ENCODE data around the gene HSD17B7. TPM values are rescaled to one million over a fixed set of nuclear protein-coding genes. Genes with fewer than 3 reads are reported as not detected.
A peak's percentile ranks its signal among the peaks of the same experiment; 100 is the strongest.

The HSD17B7 gene
- total and polyA plus RNA-seq, 2 of the 8 experiments (the other 6 are each of a cell fraction or from before 2014, with no cell fraction given): 31.0 to 37.8 TPM

GRCh38 chr1:162861101-162861500, 70.6 kb downstream of the HSD17B7 start, which contains the start of gene CCDC190:
Gene CCDC190 (minus strand): TSS chr1:162861175. CDS start chr1:162859646, 1,529 bp downstream.
- Histone ChIP-seq H3K27ac (ENCODE audit: low read depth, low read length) (no peak within 1 kb of the TSS), H4K5ac (ENCODE audit: insufficient read length, low read depth, low read length) (no peak within 1 kb of the TSS), H2AK5ac (ENCODE audit: low read depth, low read length) (no peak within 1 kb of the TSS), H3K18ac (ENCODE audit: extremely low read depth, low read length) (no peak within 1 kb of the TSS), H3K4ac (replicated peaks; ENCODE audit: insufficient read length, low read depth, low read length) (no peak within 1 kb of the TSS), H3K36me3 (ENCODE audit: control insufficient read depth in 2 of 4, insufficient read depth in 4 of 4, low read length in 3 of 4) (no peaks in the 10 kb centered on the region), H2AFZ (ENCODE audit: low read length) (peak within 1 kb of the TSS; percentile 93; the same call in 1 of the 2 replicates), H2BK5ac (ENCODE audit: low read depth, low read length) (no peak within 1 kb of the TSS), H4K8ac (ENCODE audit: extremely low read depth, insufficient read depth, low read length) (no peak within 1 kb of the TSS), H2BK15ac (ENCODE audit: low read length) (no peak within 1 kb of the TSS), H2BK20ac (ENCODE audit: low read length) (no peak within 1 kb of the TSS), H3K4me2 (ENCODE audit: insufficient read depth in 1 of 2, low read depth in 2 of 2, low read length in 2 of 2) (no peak within 1 kb of the TSS), H3K79me2 (ENCODE audit: control insufficient read depth in 1 of 2, insufficient read depth in 2 of 2, low read length in 2 of 2) (no peaks in the 10 kb centered on the region), H3K4me3 (ENCODE audit: extremely low read depth in 1 of 4, insufficient read depth in 2 of 4, low read depth in 3 of 4, low read length in 4 of 4) (no peak within 1 kb of the TSS), H3K79me1 (ENCODE audit: low read depth, low read length) (no peaks in the 10 kb centered on the region), H4K20me1 (replicated peaks in 1 of 2; ENCODE audit: control insufficient read depth in 1 of 2, insufficient read depth in 2 of 2, low read length in 2 of 2) (no peaks in the 10 kb centered on the region), H3K4me1 (replicated peaks in 1 of 4; ENCODE audit: control insufficient read depth in 3 of 4, insufficient read depth in 4 of 4, low read length in 3 of 4) (no peaks in the 10 kb centered on the region), H3K56ac (replicated peaks; ENCODE audit: insufficient read length, low read depth, low read length) (no peak within 1 kb of the TSS), H3K9me3 (ENCODE audit: insufficient read depth in 2 of 2, low read depth in 1 of 2, low read length in 1 of 2) (no peaks in the 10 kb centered on the region), H3K23ac (ENCODE audit: insufficient read length) (no peak within 1 kb of the TSS), H3K14ac (ENCODE audit: insufficient read length) (no peak within 1 kb of the TSS), H2BK120ac (replicated peaks; ENCODE audit: low read depth, low read length) (no peak within 1 kb of the TSS), H2BK12ac (ENCODE audit: low read depth, low read length) (no peak within 1 kb of the TSS), H3K23me2 (ENCODE audit: low read depth, low read length) (no peaks in the 10 kb centered on the region), H3K27me3 (replicated peaks in 1 of 4; ENCODE audit: control insufficient read depth in 3 of 4, extremely low read depth in 1 of 4, insufficient read depth in 3 of 4, low read length in 3 of 4) (no peaks in the 10 kb centered on the region), H4K91ac (replicated peaks; ENCODE audit: insufficient read length, low read length) (no peak within 1 kb of the TSS), H3K9ac (replicated peaks in 1 of 4; ENCODE audit: extremely low read depth in 1 of 4, low read depth in 3 of 4, low read length in 3 of 4) (no peak within 1 kb of the TSS)
- WGBS, 2 experiments (ENCODE audit: extremely low coverage in 1 of 2, insufficient coverage in 1 of 2, insufficient read length in 1 of 2, insufficient replicate concordance in 2 of 2, low coverage in 1 of 2, low lambda C conversion rate in 2 of 2, missing lambda C conversion rate in 1 of 2): 86% methylated on average over 4 of the region's 4 CpGs; no CpG with 5 or more reads in 1 of the 2 experiments
- no peak for FAIRE-seq
- POLR2A ChIA-PET (ENCODE audit: partially characterized antibody): no interaction called here
- no peak for DNase-seq (ENCODE audit: low read depth in 1 of 2, low spot score in 2 of 2)
- CTCF ChIA-PET (ENCODE audit: partially characterized antibody): interaction anchor here (0.6 to 4.8 kb wide), 9 partner anchors 8 to 1871 kb away, joined by 3 to 25 read pairs (median 5); partner anchors contain the start of gene RGS4
- TF ChIP-seq, protein P1, sequence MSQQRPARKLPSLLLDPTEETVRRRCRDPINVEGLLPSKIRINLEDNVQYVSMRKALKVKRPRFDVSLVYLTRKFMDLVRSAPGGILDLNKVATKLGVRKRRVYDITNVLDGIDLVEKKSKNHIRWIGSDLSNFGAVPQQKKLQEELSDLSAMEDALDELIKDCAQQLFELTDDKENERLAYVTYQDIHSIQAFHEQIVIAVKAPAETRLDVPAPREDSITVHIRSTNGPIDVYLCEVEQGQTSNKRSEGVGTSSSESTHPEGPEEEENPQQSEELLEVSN (IDR thresholded peaks at IDR 0.05): no peak
- no peak for TF ChIP-seq NANOG (IDR thresholded peaks at IDR 0.05; ENCODE audit: insufficient read depth, low read depth, low read length, poor library complexity, severe bottlenecking)
- TF ChIP-seq RXRA (IDR thresholded peaks at IDR 0.05; ENCODE audit: insufficient read depth, low read depth, low read length): no peak
- TF ChIP-seq EZH2 (IDR thresholded peaks at IDR 0.05; ENCODE audit: low read depth, low read length, severe bottlenecking): no peak
- TF ChIP-seq, protein P2, sequence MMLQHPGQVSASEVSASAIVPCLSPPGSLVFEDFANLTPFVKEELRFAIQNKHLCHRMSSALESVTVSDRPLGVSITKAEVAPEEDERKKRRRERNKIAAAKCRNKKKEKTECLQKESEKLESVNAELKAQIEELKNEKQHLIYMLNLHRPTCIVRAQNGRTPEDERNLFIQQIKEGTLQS (IDR thresholded peaks at IDR 0.05; ENCODE audit: insufficient read depth, low read depth, low read length): no peak
- TF ChIP-seq POLR2AphosphoS5 (IDR thresholded peaks at IDR 0.05; ENCODE audit: low read depth, low read length): no peak
- no peak for TF ChIP-seq TBP (IDR thresholded peaks at IDR 0.05; ENCODE audit: low read depth, low read length)
- TF ChIP-seq ATF2 (IDR thresholded peaks at IDR 0.05; ENCODE audit: low read length): no peak
- TF ChIP-seq SAP30 (IDR thresholded peaks at IDR 0.05; ENCODE audit: insufficient read depth, insufficient replicate concordance, low read length): no peak
- no peak for TF ChIP-seq SUZ12 (IDR thresholded peaks at IDR 0.05; ENCODE audit: low read length)
- TF ChIP-seq SP2 (IDR thresholded peaks at IDR 0.05; ENCODE audit: low read length): no peak
